Measurements from ENCODE around the gene TPX2. TPM values are rescaled to one million over a fixed set of nuclear protein-coding genes. Genes with fewer than 3 reads are reported as not detected.

The TPX2 gene
- total and polyA plus RNA-seq, 2 of the 8 experiments (the other 6 are each of a cell fraction or from before 2014, with no cell fraction given): 43.6 to 125 TPM

DNA sequence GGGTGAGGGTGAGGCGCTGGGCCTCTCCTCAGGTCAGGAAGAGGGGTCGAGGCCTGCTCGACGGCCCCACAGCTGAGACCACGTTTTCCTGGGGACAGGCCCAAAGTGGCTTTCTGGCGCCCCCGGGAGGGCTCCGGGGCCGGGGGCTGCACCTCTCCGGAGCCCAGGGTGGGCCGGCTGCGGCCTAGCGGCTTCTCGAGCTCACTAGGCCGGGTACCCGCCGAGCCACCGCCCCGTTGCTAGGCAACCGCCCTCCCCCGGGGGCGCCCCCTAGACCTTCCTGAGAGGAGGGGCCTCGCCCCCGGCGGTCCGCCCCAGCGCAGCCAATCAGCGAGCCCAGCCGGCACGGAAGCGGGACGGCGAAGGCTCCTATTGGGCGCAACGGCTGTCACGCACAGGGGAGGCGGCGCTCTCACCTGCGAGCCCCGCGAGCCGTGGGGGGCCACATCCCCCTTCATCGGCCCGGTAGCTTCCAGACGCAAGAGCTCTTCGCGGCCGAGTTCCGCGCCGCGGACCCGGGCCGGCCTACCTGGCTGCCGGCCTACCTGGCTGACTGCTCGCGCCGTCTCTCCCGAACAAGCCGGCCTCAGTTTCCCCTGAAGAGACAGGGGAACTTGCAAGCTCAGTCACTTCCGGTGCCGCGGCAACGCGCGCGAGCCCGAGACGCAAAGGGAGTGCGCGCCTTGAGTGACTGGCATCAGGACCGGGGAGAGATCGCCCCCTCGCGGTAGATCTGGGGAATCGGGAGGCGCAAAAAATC is 15.6 kb upstream of the TPX2 start:
- Histone ChIP-seq H3K14ac (ENCODE audit: insufficient read length) (no peak overlapping the region), H3K27ac (ENCODE audit: low read depth, low read length) (peak overlapping the region; percentile 95), H2AK5ac (ENCODE audit: low read depth, low read length) (0 out of 2 replicates have a peak overlapping the region, but pooled peaks have one; percentile 75), H3K9ac (replicated peaks in 1 of 4; ENCODE audit: extremely low read depth in 1 of 4, low read depth in 3 of 4, low read length in 3 of 4) (peak overlapping the region; percentile 79 to 98 (median 90)), H3K9me3 (ENCODE audit: insufficient read depth in 2 of 2, low read depth in 1 of 2, low read length in 1 of 2) (no peaks in the 10 kb centered on the region), H4K20me1 (replicated peaks in 1 of 2; ENCODE audit: control insufficient read depth in 1 of 2, insufficient read depth in 2 of 2, low read length in 2 of 2) (peaks cover 0 to 6% of the 10 kb centered on the region in 2 experiments), H3K4me1 (replicated peaks in 1 of 4; ENCODE audit: control insufficient read depth in 3 of 4, insufficient read depth in 4 of 4, low read length in 3 of 4) (peaks cover 15 to 37% (median 33%) of the 10 kb centered on the region in 4 experiments), H3K23me2 (ENCODE audit: low read depth, low read length) (peaks cover 4% of the 10 kb centered on the region), H3K23ac (ENCODE audit: insufficient read length) (no peak overlapping the region), H3K4me2 (ENCODE audit: insufficient read depth in 1 of 2, low read depth in 2 of 2, low read length in 2 of 2) (peak overlapping the region; percentile 84 to 88), H3K79me1 (ENCODE audit: low read depth, low read length) (no peaks in the 10 kb centered on the region; the same call in 1 of the 2 replicates), H4K91ac (replicated peaks; ENCODE audit: insufficient read length, low read length) (peak overlapping the region; percentile 97), H2BK15ac (ENCODE audit: low read length) (no peak overlapping the region), H3K36me3 (ENCODE audit: control insufficient read depth in 2 of 4, insufficient read depth in 4 of 4, low read length in 3 of 4) (peaks cover 0 to 12% (median 3%) of the 10 kb centered on the region in 4 experiments; a peak in 4 of 8 replicates), H3K27me3 (replicated peaks in 1 of 4; ENCODE audit: control insufficient read depth in 3 of 4, extremely low read depth in 1 of 4, insufficient read depth in 3 of 4, low read length in 3 of 4) (no peaks in the 10 kb centered on the region), H3K18ac (ENCODE audit: extremely low read depth, low read length) (peak overlapping the region; percentile 93), H4K8ac (ENCODE audit: extremely low read depth, insufficient read depth, low read length) (peak overlapping the region; percentile 97), H2AFZ (ENCODE audit: low read length) (no peak overlapping the region), H2BK12ac (ENCODE audit: low read depth, low read length) (no peak overlapping the region), H2BK120ac (replicated peaks; ENCODE audit: low read depth, low read length) (no peak overlapping the region), H3K4ac (replicated peaks; ENCODE audit: insufficient read length, low read depth, low read length) (peak overlapping the region; percentile 94), H3K79me2 (ENCODE audit: control insufficient read depth in 1 of 2, insufficient read depth in 2 of 2, low read length in 2 of 2) (peaks cover 6 to 38% of the 10 kb centered on the region in 2 experiments), H4K5ac (ENCODE audit: insufficient read length, low read depth, low read length) (peak overlapping the region; percentile 89), H2BK20ac (ENCODE audit: low read length) (no peak overlapping the region), H3K4me3 (ENCODE audit: extremely low read depth in 1 of 4, insufficient read depth in 2 of 4, low read depth in 3 of 4, low read length in 4 of 4) (peak overlapping the region; percentile 48 to 94 (median 70)), H3K56ac (replicated peaks; ENCODE audit: insufficient read length, low read depth, low read length) (peak overlapping the region; percentile 87), H2BK5ac (ENCODE audit: low read depth, low read length) (peak overlapping the region; percentile 98)
- DNase-seq (ENCODE audit: low read depth in 1 of 2, low spot score in 2 of 2) (peak; percentile 96 to 99), FAIRE-seq (no peak)
- CTCF ChIA-PET (ENCODE audit: partially characterized antibody): interaction anchor here (0.7 to 8.6 kb wide), 56 partner anchors 9 to 1046 kb away, joined by 3 to 151 read pairs (median 6); partner anchors contain the start of gene TPX2
- POLR2A ChIA-PET (ENCODE audit: partially characterized antibody): interaction anchor here (0.7 to 9.7 kb wide), 23 partner anchors 10 to 386 kb away, joined by 3 to 108 read pairs (median 5); partner anchors contain the start of genes ID1, TM9SF4 and TPX2
- 2% methylated on average over 74 of the region's 77 CpGs; no CpG with 5 or more reads in 1 of the 2 experiments for WGBS, 2 experiments (ENCODE audit: extremely low coverage in 1 of 2, insufficient coverage in 1 of 2, insufficient read length in 1 of 2, insufficient replicate concordance in 2 of 2, low coverage in 1 of 2, low lambda C conversion rate in 2 of 2, missing lambda C conversion rate in 1 of 2)
- peak in 1 of 2 experiments; percentile 89; a peak in 2 of 3 replicates for TF ChIP-seq POLR2A (IDR thresholded peaks at IDR 0.05; ENCODE audit: control extremely low read depth in 1 of 2, low read depth in 2 of 2, low read length in 2 of 2)
- TF ChIP-seq PHF8 (conservative IDR thresholded peaks at IDR 0.05; ENCODE audit: low read depth, low read length): peak; percentile 88
- TF ChIP-seq MAFK (IDR thresholded peaks at IDR 0.05; ENCODE audit: low read depth, low read length): peak; percentile 17; the same call in 1 of the 2 replicates
- no peak for TF ChIP-seq CBX8 (IDR thresholded peaks at IDR 0.05; ENCODE audit: borderline replicate concordance, low read depth, low read length)
- peak; percentile 51 for TF ChIP-seq JUND (IDR thresholded peaks at IDR 0.05; ENCODE audit: low read length)
- TF ChIP-seq ASH2L (IDR thresholded peaks at IDR 0.05; ENCODE audit: low read length): peak; percentile 100
- TF ChIP-seq EGR1 (IDR thresholded peaks at IDR 0.05; ENCODE audit: borderline replicate concordance, low read depth, low read length): no peak
- peak; percentile 98 for TF ChIP-seq SP1 (IDR thresholded peaks at IDR 0.05; ENCODE audit: low read depth, low read length)
- no peak for TF ChIP-seq ZNF274 (IDR thresholded peaks at IDR 0.05; ENCODE audit: borderline replicate concordance, extremely low read depth, low read length)
- TF ChIP-seq YY1 (IDR thresholded peaks at IDR 0.05; ENCODE audit: low read depth, low read length): peak; percentile 59; the same call in 1 of the 2 replicates
- peak; percentile 78; the same call in 1 of the 2 replicates for TF ChIP-seq SP4 (IDR thresholded peaks at IDR 0.05; ENCODE audit: low read length)
- peak; percentile 92 for TF ChIP-seq CHD2 (IDR thresholded peaks at IDR 0.05; ENCODE audit: low read length)
